Gastroesophageal sphincter (tissue), 4 donors: Measurements from ENCODE around the gene UCHL3. TPM values are rescaled to one million over a fixed set of nuclear protein-coding genes. Genes with fewer than 3 reads are reported as not detected.
"Not testable (repeated sequence)": the region's sequence is repeated elsewhere in the genome, so short reads cannot be mapped to it uniquely, and the experiment has no call there.

Source experiments
- ATAC-seq: fragments of 150-250 bp; one replicate; pipeline ENCODE4 v1.9.1; 2016; ENCODE audit warnings: mild to moderate bottlenecking, moderate library complexity
- H3K27ac ChIP-seq, 4 donors: fragments of 200-600 bp; sonication (generic) in 3 of 4; 1 replicate in 3 of 4; 2 replicates in 1 of 4; pipeline ENCODE4 v1.5.1; 2016 to 2019
- H3K27me3 ChIP-seq: fragments of 200-600 bp; sonication (generic); one replicate; pipeline ENCODE4 v1.5.1; 2019
- H3K36me3 ChIP-seq, 2 donors: fragments of 200-600 bp; sonication (generic); one replicate each; pipeline ENCODE4 v1.5.1; 2019; ENCODE audit warnings: control low read depth in 1 of 2
- H3K4me1 ChIP-seq, 3 donors: fragments of 200-600 bp; sonication (generic); 1 replicate in 2 of 3; 2 replicates in 1 of 3; pipeline ENCODE4 v1.5.1; 2016 to 2019; ENCODE audit warnings: control low read depth in 2 of 3
- H3K4me3 ChIP-seq, 2 donors: fragments of 200-600 bp; sonication (generic); one replicate each; pipeline ENCODE4 v1.5.1; 2019; ENCODE audit warnings: mild to moderate bottlenecking in 1 of 2, moderate library complexity in 1 of 2
- H3K9me3 ChIP-seq, 3 donors: fragments of 200-600 bp; sonication (generic); one replicate each; pipeline ENCODE4 v1.5.1; 2017 to 2019; ENCODE audit warnings: control low read depth in 2 of 3
- CTCF ChIP-seq, 4 experiments: fragments of 200-600 bp in 2 of 4; fragments of 450-650 bp in 2 of 4; sonication (generic) in 1 of 4; IDR thresholded peaks; one replicate each; pipeline ENCODE4 v1.5.1; 2017 to 2019; ENCODE audit warnings: antibody characterized with exemption in 4 of 4, mild to moderate bottlenecking in 2 of 4, moderate library complexity in 2 of 4
- EP300 ChIP-seq: sonication (generic); formaldehyde crosslinking; IDR thresholded peaks from one replicate; pipeline ENCODE4 v1.6.1; 2017; ENCODE audit warnings: antibody characterized with exemption, mild to moderate bottlenecking
- POLR2A ChIP-seq, 2 donors: fragments of 450-650 bp; IDR thresholded peaks; one replicate each; pipeline ENCODE4 v1.6.1; 2017; ENCODE audit warnings: antibody characterized with exemption in 2 of 2, mild to moderate bottlenecking in 2 of 2, moderate library complexity in 1 of 2
- POLR2AphosphoS5 ChIP-seq: sonication (generic); formaldehyde crosslinking; IDR thresholded peaks from one replicate; pipeline ENCODE4 v1.6.1; 2017; ENCODE audit warnings: antibody characterized with exemption
- WGBS, 2 donors: methylation state at CpG; one replicate each; pipeline ENCODE4 v1.1.5; 2018; ENCODE audit warnings: low coverage in 1 of 2; 5-methylcytosine and 5-hydroxymethylcytosine counted together
- total RNA-seq, 4 donors: library from RNA; depleted of rRNA; stranded (reverse); fragments of >200 nt; gene quantifications; one replicate each; pipeline ENCODE4 v1.1.0, GENCODE V29; 2016

The UCHL3 gene
- total RNA-seq, 4 donors from 2014 or later = 4.0 to 28.2 (median 19.0) TPM

- Histone ChIP-seq H3K4me3 (no peak overlapping the region), H3K27ac (no peak overlapping the region), H3K9me3 (no peaks in the 10 kb centered on the region), H3K36me3 (no peaks in the 10 kb centered on the region), H3K27me3 (no peaks in the 10 kb centered on the region), H3K4me1 (peaks cover 6 to 13% (median 8%) of the 10 kb centered on the region in 3 donors)
- WGBS, 2 donors = 72 to 78% methylated on average over 4 of the region's 4 CpGs
- no peak for ATAC-seq
- TF ChIP-seq EP300 = no peak
These were observed 8.3 kb upstream of the UCHL3 start for GRCh38 chr13:75541287-75541686.

- H3K4me3 ChIP-seq = no peak overlapping the region
- ATAC-seq = no peak
- WGBS, 2 donors = 100% methylated on average over 1 of the region's 1 CpG; no CpG with 5 or more reads in 1 of the 2 donors
- no peaks in the 10 kb centered on the region for H3K36me3 ChIP-seq
- no peaks in the 10 kb centered on the region for H3K27me3 ChIP-seq
- peaks cover under 1 to 7% (median under 1%) of the 10 kb centered on the region in 3 donors for H3K4me1 ChIP-seq
- no peak overlapping the region for H3K27ac ChIP-seq
- TF ChIP-seq EP300 = no peak
- no peak for TF ChIP-seq POLR2AphosphoS5
- no peak for TF ChIP-seq POLR2A (IDR thresholded peaks at IDR 0.05)
- TF ChIP-seq CTCF (IDR thresholded peaks at IDR 0.05) = no peak
- no peaks in the 10 kb centered on the region for H3K9me3 ChIP-seq
These were observed 7.6 kb upstream of the UCHL3 start for GRCh38 chr13:75541961-75542360.

- Histone ChIP-seq H3K4me3 (no peak overlapping the region), H3K36me3 (no peaks in the 10 kb centered on the region), H3K27ac (no peak overlapping the region), H3K4me1 (peaks cover 0 to 7% (median 0%) of the 10 kb centered on the region in 3 donors), H3K27me3 (no peaks in the 10 kb centered on the region), H3K9me3 (no peaks in the 10 kb centered on the region)
- 60 to 80% methylated on average over 4 to 10 of the region's 10 CpGs for WGBS, 2 donors
- TF ChIP-seq POLR2A (IDR thresholded peaks at IDR 0.05) = no peak
- TF ChIP-seq POLR2AphosphoS5 = peak; percentile 70
- no peak for ATAC-seq
These were observed 4.8 kb upstream of the UCHL3 start for GRCh38 chr13:75544681-75545330.

GRCh38 chr13:75545386-75545785 is 4.2 kb upstream of the UCHL3 start:
- H3K4me1 ChIP-seq = peaks cover 2 to 11% (median 3%) of the 10 kb centered on the region in 3 donors
- not testable (repeated sequence) for H3K36me3 ChIP-seq, H3K27ac ChIP-seq, H3K4me3 ChIP-seq, H3K27me3 ChIP-seq, ATAC-seq, H3K9me3 ChIP-seq
- WGBS, 2 donors = 83 to 91% methylated on average over 7 to 12 of the region's 14 CpGs

GRCh38 chr13:75547917-75548316 is 1.7 kb upstream of the UCHL3 start:
- H3K9me3 ChIP-seq = no peaks in the 10 kb centered on the region
- H3K36me3 ChIP-seq = no peaks in the 10 kb centered on the region
- H3K27ac ChIP-seq = no peak overlapping the region
- WGBS, 2 donors = 85 to 86% methylated on average over 3 of the region's 3 CpGs
- no peak for ATAC-seq
- no peak overlapping the region for H3K4me3 ChIP-seq
- TF ChIP-seq POLR2A (IDR thresholded peaks at IDR 0.05) (no peak), POLR2AphosphoS5 (no peak), CTCF (IDR thresholded peaks at IDR 0.05) (no peak), EP300 (no peak)
- peaks cover 3 to 19% (median 9%) of the 10 kb centered on the region in 3 donors for H3K4me1 ChIP-seq
- H3K27me3 ChIP-seq = no peaks in the 10 kb centered on the region

- TF ChIP-seq EP300 = no peak
- TF ChIP-seq POLR2AphosphoS5 = no peak
- no peak for TF ChIP-seq CTCF (IDR thresholded peaks at IDR 0.05)
- no peak for TF ChIP-seq POLR2A (IDR thresholded peaks at IDR 0.05)
- H3K27ac ChIP-seq = peak overlapping the region in 3 of 4 donors; percentile 74 to 86 (median 80)
- H3K27me3 ChIP-seq = no peaks in the 10 kb centered on the region
- H3K4me3 ChIP-seq = peak overlapping the region; percentile 81 to 83
- no peak for ATAC-seq
- peaks cover 3 to 19% (median 9%) of the 10 kb centered on the region in 3 donors for H3K4me1 ChIP-seq
- H3K36me3 ChIP-seq = peaks cover 0 to 17% of the 10 kb centered on the region in 2 donors
- no peaks in the 10 kb centered on the region for H3K9me3 ChIP-seq
- WGBS, 2 donors = 0 to 4% methylated on average over 5 to 10 of the region's 10 CpGs
These were observed 572 bp downstream of the UCHL3 start for GRCh38 chr13:75550159-75550567.
